Smooth muscle cell (in vitro differentiated cells): ENCODE measurements around the gene CHD1. TPM values are rescaled to one million over a fixed set of nuclear protein-coding genes. Genes with fewer than 3 reads are reported as not detected.

Experiments used
- DNase-seq: peaks from one replicate; lab custom pipeline; 2025; ENCODE audit not compliant: unreplicated experiment; lab: John Stamatoyannopoulos, UW
- H2AFZ ChIP-seq: fragments of 200-600 bp; sonication (generic); 2 replicates; pipeline ENCODE4 v1.6.0; 2016; ENCODE audit warnings: antibody characterized with exemption, low read depth, mild to moderate bottlenecking
- H3F3A ChIP-seq: fragments of 200-600 bp; sonication (generic); 2 replicates; pipeline ENCODE4 v1.6.0; 2017; ENCODE audit warnings: antibody characterized with exemption, low read depth
- H3K27ac ChIP-seq: fragments of 200-600 bp; sonication (generic); 2 replicates; pipeline ENCODE4 v1.5.1; 2016; ENCODE audit warnings: low read depth, mild to moderate bottlenecking
- H3K27me3 ChIP-seq: fragments of 200-600 bp; sonication (generic); 2 replicates; pipeline ENCODE4 v1.6.1; 2016; ENCODE audit warnings: low read depth, mild to moderate bottlenecking
- H3K36me3 ChIP-seq: fragments of 200-600 bp; sonication (generic); 2 replicates; pipeline ENCODE4 v1.5.1; 2016; ENCODE audit warnings: low read depth
- H3K4me1 ChIP-seq: fragments of 200-600 bp; sonication (generic); 2 replicates; pipeline ENCODE4 v1.5.1; 2016; ENCODE audit warnings: low read depth
- H3K4me2 ChIP-seq: fragments of 200-600 bp; sonication (generic); 2 replicates; pipeline ENCODE4 v1.6.0; 2016; ENCODE audit warnings: mild to moderate bottlenecking
- H3K4me3 ChIP-seq: fragments of 200-600 bp; sonication (generic); 2 replicates; pipeline ENCODE4 v1.5.1; 2016; ENCODE audit warnings: mild to moderate bottlenecking
- H3K79me2 ChIP-seq: fragments of 200-600 bp; sonication (generic); 2 replicates; pipeline ENCODE4 v1.6.0; 2016; ENCODE audit warnings: low read depth, mild to moderate bottlenecking
- H3K9ac ChIP-seq: fragments of 200-600 bp; sonication (generic); 2 replicates; pipeline ENCODE4 v1.6.0; 2016; ENCODE audit warnings: low read depth
- H3K9me3 ChIP-seq: fragments of 200-600 bp; sonication (generic); replicated peaks from 2 replicates; pipeline ENCODE4 v1.5.1; 2016; ENCODE audit warnings: low read depth
- H4K20me1 ChIP-seq: fragments of 200-600 bp; sonication (generic); 2 replicates; pipeline ENCODE4 v1.6.0; 2016; ENCODE audit warnings: low read depth
- CTCF ChIP-seq: fragments of 200-600 bp; sonication (generic); IDR thresholded peaks from 2 replicates; pipeline ENCODE4 v1.5.1; 2017; ENCODE audit warnings: borderline replicate concordance, mild to moderate bottlenecking, antibody characterized with exemption; ENCODE audit not compliant: insufficient read depth, poor library complexity, severe bottlenecking
- WGBS: methylation state at CpG from one replicate; pipeline ENCODE4 v1.1.7; 2016; ENCODE audit warnings: low lambda C conversion rate; 5-methylcytosine and 5-hydroxymethylcytosine counted together
- polyA plus RNA-seq: library from polyadenylated mRNA; unstranded; fragments of >200 nt; fragmentation: Nextera tagmentation; extraction: Ambion mirVana; gene quantifications from 2 replicates; pipeline ENCODE4 v1.2.1, GENCODE V29; 2016
- total RNA-seq: library from RNA; depleted of rRNA; stranded (reverse); fragments of >200 nt; gene quantifications from 2 replicates; pipeline ENCODE4 v1.2.3, GENCODE V29; 2014

Gene CHD1
- total and polyA plus RNA-seq, 2 experiments from 2014 or later, result 12.0 to 51.5 TPM

GRCh38 chr5:98913911-98914310 lies 14.9 kb downstream of the CHD1 start:
- no peaks in the 10 kb centered on the region for H3K27me3 ChIP-seq
- H3K27ac ChIP-seq, result no peak overlapping the region
- no peak overlapping the region for H3K4me3 ChIP-seq
- TF ChIP-seq CTCF, result no peak
- no peak overlapping the region for H2AFZ ChIP-seq
- no peak for DNase-seq
- H3F3A ChIP-seq, result no peaks in the 10 kb centered on the region
- H4K20me1 ChIP-seq, result peaks cover 94% of the 10 kb centered on the region
- H3K36me3 ChIP-seq, result peaks cover 2% of the 10 kb centered on the region
- H3K4me2 ChIP-seq, result no peak overlapping the region
- H3K4me1 ChIP-seq, result peaks cover 4% of the 10 kb centered on the region
- H3K9me3 ChIP-seq, result no peaks in the 10 kb centered on the region
- peaks cover 91% of the 10 kb centered on the region for H3K79me2 ChIP-seq
- H3K9ac ChIP-seq, result no peak overlapping the region

GRCh38 chr5:98911280-98912040 lies 17.3 kb downstream of the CHD1 start:
- Histone ChIP-seq H3K9ac (no peak overlapping the region), H4K20me1 (peaks cover 91% of the 10 kb centered on the region), H3K79me2 (peaks cover 90% of the 10 kb centered on the region), H2AFZ (no peak overlapping the region), H3K9me3 (no peaks in the 10 kb centered on the region), H3F3A (no peaks in the 10 kb centered on the region), H3K36me3 (no peaks in the 10 kb centered on the region), H3K4me1 (peaks cover 4% of the 10 kb centered on the region), H3K4me2 (no peak overlapping the region), H3K4me3 (no peak overlapping the region), H3K27ac (peak overlapping the region; percentile 19), H3K27me3 (no peaks in the 10 kb centered on the region)
- TF ChIP-seq CTCF, result no peak
- 72% methylated on average over 5 of the region's 5 CpGs for WGBS
- DNase-seq, result no peak

- no peak overlapping the region for H3K9ac ChIP-seq
- WGBS, result 95% methylated on average over 2 of the region's 2 CpGs
- no peak for TF ChIP-seq CTCF
Measured at GRCh38 chr5:98909363-98909762, 19.4 kb downstream of the CHD1 start.

GRCh38 chr5:98907951-98908350 lies 20.9 kb downstream of the CHD1 start:
- Histone ChIP-seq H3K79me2 (peaks cover 91% of the 10 kb centered on the region), H3K36me3 (peaks cover 17% of the 10 kb centered on the region), H3K4me3 (no peak overlapping the region), H3K27me3 (no peaks in the 10 kb centered on the region), H4K20me1 (peaks cover 87% of the 10 kb centered on the region), H2AFZ (no peak overlapping the region), H3K27ac (no peak overlapping the region), H3K4me2 (no peak overlapping the region), H3F3A (no peaks in the 10 kb centered on the region), H3K9ac (no peak overlapping the region), H3K9me3 (no peaks in the 10 kb centered on the region), H3K4me1 (peaks cover 4% of the 10 kb centered on the region)
- DNase-seq, result no peak
- TF ChIP-seq CTCF, result no peak
- 69% methylated on average over 1 of the region's 1 CpG for WGBS

More at GRCh38 chr5:98909363-98909762, 19.4 kb downstream of the CHD1 start:
- H3K79me2 ChIP-seq, result peaks cover 91% of the 10 kb centered on the region
- H3K27ac ChIP-seq, result no peak overlapping the region
- no peak overlapping the region for H2AFZ ChIP-seq
- peaks cover 4% of the 10 kb centered on the region for H3K4me1 ChIP-seq
- no peak overlapping the region for H3K4me2 ChIP-seq
- H4K20me1 ChIP-seq, result peaks cover 93% of the 10 kb centered on the region
- H3K27me3 ChIP-seq, result no peaks in the 10 kb centered on the region
- no peaks in the 10 kb centered on the region for H3K9me3 ChIP-seq
- no peaks in the 10 kb centered on the region for H3F3A ChIP-seq
- H3K4me3 ChIP-seq, result no peak overlapping the region
- DNase-seq, result no peak
- H3K36me3 ChIP-seq, result peaks cover 9% of the 10 kb centered on the region
